GM19328 (cell line): ENCODE data around the gene NCAM1.
"Not testable (repeated sequence)": the region's sequence is repeated elsewhere in the genome, so short reads cannot be mapped to it uniquely, and the experiment has no call there.

Experiments used
- ATAC-seq: cut with Tn5 transposase; IDR thresholded peaks from one replicate; pipeline ENCODE4 v1.9.1; 2021; ENCODE audit warnings: mild to moderate bottlenecking, moderate library complexity; ENCODE audit not compliant: unreplicated experiment

The NCAM1 gene

GRCh38 chr11:112961146-112961668 lies at the start of gene NCAM1:
Gene NCAM1 (plus strand): TSS chr11:112961420.
- no peak for ATAC-seq

GRCh38 chr11:112922606-112923005 lies 38.6 kb upstream of the NCAM1 start:
- no peak for ATAC-seq

- not testable (repeated sequence) for ATAC-seq
Observed at GRCh38 chr11:112924836-112925235, 36.4 kb upstream of the NCAM1 start.

- no peak for ATAC-seq
Observed at GRCh38 chr11:112925516-112926310, 35.5 kb upstream of the NCAM1 start.

GRCh38 chr11:112928136-112928535 lies 33.1 kb upstream of the NCAM1 start:
- no peak for ATAC-seq

- ATAC-seq: no peak
Observed at GRCh38 chr11:112929432-112929831, 31.8 kb upstream of the NCAM1 start.

GRCh38 chr11:112931703-112932102 lies 29.5 kb upstream of the NCAM1 start:
- ATAC-seq: no peak

- ATAC-seq: no peak
Observed at GRCh38 chr11:112932593-112932992, 28.6 kb upstream of the NCAM1 start.

- ATAC-seq: no peak
Observed at GRCh38 chr11:112933970-112934369, 27.2 kb upstream of the NCAM1 start.

GRCh38 chr11:112941104-112941503 lies 20.1 kb upstream of the NCAM1 start:
- no peak for ATAC-seq

GRCh38 chr11:112942966-112943643 lies 18.1 kb upstream of the NCAM1 start:
- no peak for ATAC-seq

- ATAC-seq: no peak
Observed at GRCh38 chr11:112946866-112947265, 14.4 kb upstream of the NCAM1 start.

GRCh38 chr11:112949781-112950575 lies 11.2 kb upstream of the NCAM1 start:
- ATAC-seq: no peak

- no peak for ATAC-seq
Observed at GRCh38 chr11:112958670-112959069, 2.5 kb upstream of the NCAM1 start.

GRCh38 chr11:112961751-112962578 lies 745 bp downstream of the NCAM1 start:
- no peak for ATAC-seq

- ATAC-seq: no peak
Observed at GRCh38 chr11:112962579-112963367, 1.6 kb downstream of the NCAM1 start.

GRCh38 chr11:112963368-112963955 lies 2.2 kb downstream of the NCAM1 start:
- ATAC-seq: no peak

GRCh38 chr11:112965656-112966055 lies 4.4 kb downstream of the NCAM1 start:
- no peak for ATAC-seq

- ATAC-seq: no peak
Observed at GRCh38 chr11:112966561-112966960, 5.3 kb downstream of the NCAM1 start.
